GM04503 (cell line): ENCODE data around the gene CYGB.

ENCODE experiments used
- DNase-seq: peaks from one replicate; pipeline ENCODE4 v3.0.0-alpha.2; 2012; ENCODE audit warnings: low read depth

The CYGB gene

DNA sequence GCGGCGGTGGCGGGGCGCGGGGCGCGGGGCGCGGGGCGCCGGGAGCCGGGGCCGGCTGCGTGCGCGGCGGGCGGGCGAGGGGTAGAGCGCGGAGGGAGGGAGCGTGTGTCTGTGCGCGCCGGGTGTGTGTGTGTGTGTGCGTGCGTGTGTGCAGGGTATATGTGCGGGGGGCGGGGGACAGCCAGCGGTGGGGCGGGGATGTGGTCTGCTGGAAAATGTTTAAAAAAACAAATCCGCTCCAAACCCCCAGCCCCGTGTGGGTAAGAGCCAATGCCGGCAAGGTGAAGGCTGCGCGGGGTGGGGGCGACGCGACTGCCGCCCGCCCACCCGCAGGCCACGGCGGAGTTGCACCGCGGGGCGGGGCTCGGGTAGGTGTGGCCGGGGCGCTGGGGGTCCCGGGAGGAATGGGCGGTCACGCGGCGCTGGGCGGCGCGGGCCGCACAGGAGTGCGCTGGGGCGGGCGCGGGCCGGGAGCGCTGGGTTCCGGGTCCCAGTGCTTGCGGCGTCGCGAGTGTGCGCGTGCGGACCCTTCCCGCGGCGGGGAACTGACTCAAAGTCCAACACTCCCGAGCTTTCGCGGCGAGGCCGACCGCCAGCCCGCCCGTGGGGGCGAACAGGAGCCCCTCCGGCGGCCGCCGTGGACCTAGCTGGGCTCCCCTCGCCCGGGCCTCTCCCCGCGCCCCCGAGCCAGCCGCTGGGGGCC lies at the start of gene CYGB:
Gene CYGB, minus strand, starts transcription at position 132 of the 703 bp plus-strand sequence. CDS start 167 bp downstream, outside the sequence.
- DNase-seq = no peak

DNA sequence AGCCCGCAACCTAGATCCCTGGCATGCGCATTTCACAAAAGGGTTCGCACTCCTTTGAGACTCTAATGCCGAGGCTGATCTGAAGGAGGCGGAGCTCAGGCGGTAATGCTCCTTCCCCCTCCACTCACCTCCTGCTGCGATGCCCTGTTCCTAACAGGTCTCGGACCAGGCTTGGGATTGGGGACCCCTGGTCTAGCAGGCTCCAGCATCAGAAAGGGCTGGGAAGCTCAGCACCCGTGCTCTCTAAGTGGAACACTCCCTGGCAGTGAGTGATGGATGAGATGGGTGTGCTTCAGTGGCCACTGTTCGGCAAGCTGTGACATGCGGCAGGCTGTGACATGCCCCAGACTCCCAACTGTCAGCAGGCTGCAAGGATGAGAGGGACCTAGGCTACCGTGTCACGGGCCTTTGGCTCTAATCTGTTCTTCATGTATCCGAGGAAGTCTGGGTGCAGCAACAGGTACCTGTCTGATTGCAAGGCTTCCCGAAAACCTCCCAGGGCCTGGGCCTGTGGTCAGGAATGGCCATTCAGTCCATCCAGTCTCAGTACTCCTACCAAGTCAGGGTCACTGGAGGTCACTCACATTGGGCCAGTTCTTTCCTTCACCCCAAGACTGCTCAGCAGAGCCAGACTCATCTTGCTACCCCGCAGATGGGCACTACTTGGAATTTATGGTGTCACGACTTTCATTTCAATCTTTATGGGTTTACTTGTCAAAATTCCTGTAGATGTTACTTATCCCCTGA lies 49.4 kb upstream of the CYGB start:
- DNase-seq = no peak

DNA sequence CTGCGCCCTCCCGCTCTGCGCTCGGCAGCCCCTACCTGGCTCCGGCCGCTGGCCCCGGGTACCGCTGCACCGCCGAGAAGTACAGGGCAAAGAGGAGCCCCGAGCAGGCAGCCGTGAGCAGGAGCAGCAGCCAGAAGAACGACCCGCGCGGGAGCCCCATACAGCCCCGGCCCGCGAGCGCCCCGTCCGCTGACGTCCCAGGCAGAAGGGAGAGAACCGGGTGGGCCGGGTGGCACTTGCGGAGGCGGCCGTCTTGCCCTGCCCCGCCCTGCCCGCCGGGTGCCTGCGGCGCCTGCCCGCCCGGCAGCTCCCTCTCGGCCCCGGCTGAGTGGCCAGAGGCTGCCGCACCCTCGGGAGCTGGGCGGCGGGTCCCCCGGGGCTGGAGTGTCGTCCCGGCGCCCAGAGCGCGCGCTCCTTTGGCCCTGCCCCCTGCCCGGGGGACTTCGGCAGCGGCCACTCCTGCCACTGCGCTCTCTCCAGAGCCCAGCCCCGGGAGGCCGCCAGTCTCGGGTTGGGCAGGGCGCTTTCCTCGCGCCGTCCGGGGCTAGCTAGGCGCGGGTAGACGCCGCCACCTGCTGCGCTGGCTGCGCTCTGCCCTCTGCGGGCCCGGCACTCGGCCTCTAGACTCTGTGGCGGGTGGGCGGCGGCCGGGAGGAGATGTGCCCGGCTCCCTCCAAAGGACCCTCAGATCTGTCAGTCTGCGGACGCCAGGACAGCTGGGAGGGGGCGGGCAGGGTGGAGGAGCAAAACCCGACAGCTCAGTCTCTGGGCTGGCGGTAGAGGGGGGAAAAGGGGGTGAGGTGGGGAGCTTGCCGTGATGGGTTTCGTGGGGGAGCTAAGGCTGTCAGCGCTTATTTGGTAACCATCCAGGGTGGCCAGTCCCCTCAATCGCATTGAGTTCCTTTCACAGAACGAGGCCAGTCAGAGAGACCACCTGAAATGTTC lies 48.4 kb upstream of the CYGB start, which contains the start of gene ST6GALNAC2:
Gene ST6GALNAC2, minus strand, starts transcription at position 212 of the 945 bp plus-strand sequence. Its CDS starts 52 bp downstream, at position 160.
- DNase-seq = no peak

DNA sequence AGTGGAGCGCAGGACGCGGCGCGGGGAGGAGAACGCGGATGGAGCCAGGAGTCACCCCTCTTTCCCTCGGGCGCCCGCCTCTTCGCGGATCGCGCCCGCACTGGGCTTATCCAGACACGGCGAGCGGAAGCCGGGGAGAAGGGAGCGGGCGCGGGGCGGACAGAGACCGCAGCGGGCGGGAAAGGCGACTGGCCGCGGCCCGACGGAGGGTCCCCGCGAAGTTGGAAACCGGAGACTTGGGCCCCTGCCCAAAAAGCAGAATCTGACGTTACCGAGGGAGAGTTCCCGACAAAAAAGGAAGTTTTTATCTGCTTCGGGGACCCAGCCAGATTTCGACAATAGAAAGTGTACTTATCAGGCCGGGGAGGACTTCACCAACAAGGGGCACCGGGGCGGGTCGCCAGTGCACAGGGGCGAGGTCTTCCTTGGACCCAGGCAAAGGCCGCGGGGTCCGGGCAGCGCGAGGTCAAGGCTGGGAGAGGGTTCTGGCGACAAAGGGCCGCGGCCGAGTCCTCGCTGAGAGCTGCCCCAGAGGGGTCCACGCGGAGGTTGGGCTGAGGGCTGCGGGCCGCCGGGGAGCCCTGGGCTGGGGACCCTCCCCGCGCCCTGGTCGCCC lies 47.6 kb upstream of the CYGB start:
- no peak for DNase-seq

DNA sequence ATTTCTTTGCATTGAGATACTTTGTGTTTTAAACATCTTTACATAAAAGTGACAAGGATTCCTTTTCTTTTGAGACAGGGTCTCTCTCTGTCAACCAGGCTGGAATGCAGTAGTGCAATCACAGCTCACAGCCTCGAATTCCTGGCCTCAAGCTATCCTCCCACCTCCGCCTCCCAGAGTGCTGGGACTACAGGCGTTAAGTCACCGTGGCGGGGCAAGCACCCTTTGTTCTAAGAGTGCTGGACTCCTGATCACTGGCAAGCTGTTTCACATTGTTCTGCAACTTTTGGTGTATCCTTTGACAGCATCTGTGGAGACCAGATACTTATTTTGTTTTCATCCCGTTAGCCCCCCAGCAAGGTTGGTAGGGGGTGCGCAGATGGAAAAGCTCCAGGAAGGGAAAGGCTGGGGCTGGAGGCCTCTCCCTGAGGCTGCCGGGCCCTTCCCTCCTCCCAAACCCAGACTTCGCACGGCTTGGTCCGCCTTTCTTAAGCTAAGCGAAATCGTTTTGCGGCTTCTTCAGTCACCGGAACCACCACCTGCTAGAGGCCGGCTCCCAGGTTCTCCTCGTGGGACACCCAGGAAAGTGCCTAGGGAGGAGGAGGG lies 47.0 kb upstream of the CYGB start:
- DNase-seq = no peak

DNA sequence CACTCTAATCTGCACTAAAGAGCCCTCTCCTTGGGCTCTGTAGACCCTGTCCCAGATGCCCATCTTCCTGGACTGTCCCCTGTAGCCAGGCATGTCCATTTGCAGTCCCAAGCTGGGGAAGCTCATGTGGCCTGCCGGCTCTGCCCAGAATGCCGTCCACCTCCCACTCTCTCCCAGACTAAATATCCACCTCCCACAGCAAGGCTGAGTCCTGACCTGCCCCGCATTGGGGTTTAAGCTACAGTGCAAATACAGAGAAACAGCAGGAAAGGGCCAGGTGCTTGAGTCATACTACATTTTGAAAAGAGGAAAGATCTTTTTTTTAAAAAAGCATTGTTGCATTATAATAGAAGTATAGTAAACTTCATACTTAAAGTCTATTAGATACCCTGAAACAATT lies 45.2 kb upstream of the CYGB start:
- no peak for DNase-seq

DNA sequence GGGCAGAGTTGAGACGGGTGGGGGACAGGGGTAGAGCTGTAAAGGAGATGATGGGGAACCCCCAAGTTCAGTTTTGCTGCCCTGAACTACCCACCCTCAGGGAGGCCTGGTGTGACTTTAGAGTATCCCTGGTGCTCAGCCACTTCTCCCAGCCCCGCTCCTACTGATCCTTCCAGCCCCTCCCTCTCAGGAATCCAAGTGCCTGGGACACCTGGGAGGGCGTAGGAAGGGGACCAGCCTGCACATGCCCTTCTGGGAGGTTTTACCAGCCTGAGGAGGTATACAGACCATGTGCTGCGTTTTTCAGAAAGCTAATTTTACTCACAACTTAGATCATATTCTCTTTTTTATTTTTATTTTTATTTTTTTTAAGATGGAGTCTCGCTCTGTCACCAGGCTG lies 44.0 kb upstream of the CYGB start:
- no peak for DNase-seq

DNA sequence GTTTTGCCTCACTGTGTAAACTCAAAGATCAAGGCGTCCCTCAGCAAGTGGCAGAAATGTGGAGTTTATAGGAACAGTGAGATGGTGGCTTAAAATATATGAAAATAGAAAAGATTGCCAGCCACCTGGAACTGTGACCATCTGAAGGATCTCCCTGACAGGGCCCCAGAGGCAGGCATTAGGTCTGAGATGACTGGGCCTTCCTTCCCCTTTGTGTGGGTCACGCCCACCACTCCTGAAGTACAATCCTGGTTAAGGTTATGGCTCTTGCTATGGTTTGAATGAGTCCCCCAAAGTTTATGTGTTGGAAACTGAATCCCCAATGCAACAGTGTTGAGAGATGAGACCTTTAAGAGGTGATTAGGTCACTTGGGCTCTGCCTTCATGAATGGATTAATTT lies 41.8 kb upstream of the CYGB start:
- no peak for DNase-seq

DNA sequence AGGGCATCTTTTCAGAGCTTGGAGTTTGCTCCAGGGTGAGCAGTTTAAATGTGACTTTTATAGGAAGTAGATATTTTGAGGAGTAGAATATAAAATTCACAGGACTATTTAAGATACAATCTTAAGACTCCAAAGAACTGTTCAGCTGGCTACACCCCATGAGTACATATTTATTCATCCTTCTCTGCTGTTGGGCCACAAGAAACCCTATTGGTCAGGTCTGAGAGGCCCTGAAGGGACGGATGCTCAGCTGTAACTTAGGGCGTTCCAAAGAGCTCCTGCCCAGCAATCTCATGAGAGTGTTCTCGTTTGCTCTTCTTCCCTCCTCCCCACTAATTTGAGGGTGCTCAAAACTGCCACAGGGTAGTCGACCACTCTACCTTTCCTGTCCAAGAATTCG lies 40.9 kb upstream of the CYGB start:
- no peak for DNase-seq

DNA sequence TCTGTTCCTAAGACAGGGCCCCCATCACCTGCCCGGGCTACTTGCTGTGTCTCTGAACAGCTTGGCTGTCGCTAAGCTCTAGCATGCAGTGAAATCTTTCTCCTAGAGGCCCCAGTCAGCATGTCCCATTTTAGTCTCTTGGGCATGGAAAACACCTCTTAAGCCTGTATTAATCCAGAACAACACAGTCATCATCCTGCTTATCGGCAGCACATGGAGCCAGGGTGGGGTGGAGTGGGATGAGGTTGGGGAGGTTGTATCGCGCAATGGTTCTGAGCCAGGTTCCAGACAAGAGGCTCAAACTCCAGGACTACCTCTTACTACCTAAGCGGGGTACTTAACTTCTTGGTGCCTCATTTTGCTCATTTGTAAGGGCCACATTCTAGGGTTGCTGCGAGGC lies 40.4 kb upstream of the CYGB start:
- no peak for DNase-seq

DNA sequence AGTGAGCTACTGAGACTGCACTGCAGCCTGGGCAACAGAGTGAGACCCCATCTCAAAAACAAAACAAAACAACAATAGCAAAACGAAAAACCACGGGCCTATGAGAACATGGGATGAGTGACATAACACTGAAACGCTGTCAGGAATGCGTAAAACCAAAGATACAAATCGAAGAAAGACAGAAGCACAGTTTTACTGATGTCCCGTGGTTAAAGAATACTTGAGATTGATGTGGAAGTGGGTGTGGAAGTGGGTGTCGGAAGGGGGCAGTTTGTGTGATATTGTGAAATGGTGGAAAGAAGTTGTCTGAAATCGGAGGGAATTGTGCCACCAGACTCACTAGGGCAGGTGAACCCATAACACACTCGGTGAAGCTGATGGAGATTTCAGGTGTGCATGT lies 38.7 kb upstream of the CYGB start:
- no peak for DNase-seq

DNA sequence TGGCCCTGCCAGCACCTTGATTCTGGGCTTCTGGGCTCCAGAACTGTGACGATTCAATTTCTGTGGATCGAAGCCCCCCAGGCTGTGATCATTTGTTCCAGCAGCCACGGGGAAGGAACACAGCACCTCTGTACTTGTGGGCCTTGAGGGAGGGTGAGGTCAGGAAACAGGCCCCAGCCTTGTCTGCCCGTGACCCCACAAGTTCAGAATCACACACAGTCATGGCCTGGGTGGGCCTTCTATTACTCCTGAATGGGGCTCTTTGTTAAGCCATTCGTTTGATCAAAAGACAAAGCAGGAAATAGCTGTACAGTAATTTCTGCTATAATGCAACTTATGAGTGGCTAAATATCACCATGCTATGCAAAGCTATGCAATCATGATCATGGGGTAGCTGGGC lies 38.1 kb upstream of the CYGB start:
- no peak for DNase-seq

DNA sequence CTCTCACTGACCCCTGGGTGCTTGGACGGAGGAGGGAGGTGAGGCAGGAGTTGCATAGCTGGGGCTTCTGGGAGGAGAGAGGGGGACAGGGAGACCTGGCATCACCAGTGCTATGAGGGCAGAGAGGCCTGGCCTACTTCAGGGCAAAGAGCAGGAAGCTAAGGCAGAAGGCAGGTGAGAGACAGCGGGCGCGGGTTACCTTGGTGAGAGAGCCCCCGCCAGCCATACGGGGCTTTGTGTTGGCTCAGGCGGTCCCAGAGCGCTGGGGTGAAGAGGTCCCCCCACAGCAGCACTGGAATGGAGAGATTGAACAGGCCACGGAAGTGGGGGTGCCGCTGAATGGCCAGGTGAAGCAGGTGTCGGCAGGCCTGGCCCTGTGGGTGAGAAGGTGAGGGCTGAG lies 36.7 kb upstream of the CYGB start:
- no peak for DNase-seq

DNA sequence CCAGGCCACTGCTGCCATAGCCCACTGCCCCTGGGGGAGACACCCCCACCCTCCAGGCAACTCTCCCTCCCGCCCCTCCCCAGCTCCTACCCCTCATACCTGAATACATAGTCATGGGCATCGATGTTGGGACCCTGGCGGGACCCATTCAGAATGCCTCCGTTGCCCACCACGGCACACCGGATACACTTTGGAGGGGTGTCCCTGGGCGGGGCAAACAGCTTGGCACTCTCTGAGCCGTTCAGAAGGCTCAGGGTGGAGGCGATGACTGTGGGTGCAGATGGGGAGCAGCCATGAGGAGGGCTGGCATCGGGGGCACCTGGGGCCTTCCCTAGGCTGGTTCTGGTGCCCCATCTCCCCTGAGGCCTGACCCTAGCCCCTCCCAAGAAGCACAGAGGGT lies 35.6 kb upstream of the CYGB start:
- no peak for DNase-seq

DNA sequence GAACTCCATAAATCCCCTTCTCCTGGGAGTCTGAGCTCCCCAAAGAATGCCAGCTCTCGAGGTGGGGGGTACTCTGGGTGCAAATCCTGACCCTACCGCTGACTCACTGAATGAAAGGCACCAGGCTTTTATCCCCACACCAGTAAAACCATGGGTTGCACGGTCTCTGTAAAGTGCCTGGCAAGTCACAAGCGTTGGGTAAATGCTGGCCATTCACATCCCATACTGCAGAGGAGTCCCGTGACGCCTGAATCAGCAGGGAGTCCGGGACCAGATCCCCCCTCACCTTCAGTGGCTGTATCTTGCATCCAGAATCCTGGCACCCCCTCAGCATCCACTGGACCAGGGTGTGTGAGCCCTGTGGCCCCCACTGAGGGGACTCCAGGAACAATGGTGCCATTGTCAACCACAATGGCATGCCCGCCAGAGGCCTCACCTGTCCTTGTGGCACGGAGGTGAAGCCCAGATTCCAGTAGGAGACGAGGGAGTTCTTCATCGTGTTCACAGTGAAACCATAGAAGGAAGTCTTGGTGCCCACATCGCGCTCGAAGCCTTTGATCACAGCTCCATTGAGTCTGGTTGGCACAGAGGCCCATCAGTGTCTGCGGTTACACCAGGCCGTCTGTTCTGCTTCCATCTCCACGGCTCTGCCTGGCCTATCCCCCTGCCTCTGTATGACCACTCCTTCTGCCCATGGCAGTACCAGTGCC lies 34.8 kb upstream of the CYGB start:
- DNase-seq = no peak

DNA sequence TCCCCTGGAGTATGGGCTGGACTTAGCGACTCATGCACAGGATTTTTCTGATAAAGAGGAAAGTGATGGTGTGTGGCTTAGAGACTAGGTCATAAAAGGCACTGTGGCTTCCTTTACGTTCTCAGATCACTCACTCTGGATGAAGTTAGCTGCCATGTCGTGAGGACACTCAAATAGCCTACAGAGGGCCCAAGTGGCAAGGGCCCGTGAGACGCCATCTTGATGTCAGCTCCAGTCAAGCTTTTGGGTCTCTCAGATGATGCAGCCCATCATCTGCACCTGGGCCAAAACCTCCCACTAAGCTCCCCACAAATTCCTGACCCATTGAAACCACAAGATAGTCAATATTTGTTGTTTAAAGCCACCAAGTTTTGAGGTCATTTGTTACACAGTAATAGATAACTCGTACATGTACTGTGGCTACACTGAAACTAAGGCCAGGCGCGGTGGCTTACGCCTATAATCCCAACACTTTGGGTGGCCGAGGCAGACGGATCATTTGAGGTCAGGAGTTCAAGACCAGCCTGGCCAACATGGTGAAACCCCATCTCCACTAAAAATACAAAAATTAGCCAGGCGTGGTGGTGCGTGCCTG lies 33.5 kb upstream of the CYGB start:
- DNase-seq = no peak

DNA sequence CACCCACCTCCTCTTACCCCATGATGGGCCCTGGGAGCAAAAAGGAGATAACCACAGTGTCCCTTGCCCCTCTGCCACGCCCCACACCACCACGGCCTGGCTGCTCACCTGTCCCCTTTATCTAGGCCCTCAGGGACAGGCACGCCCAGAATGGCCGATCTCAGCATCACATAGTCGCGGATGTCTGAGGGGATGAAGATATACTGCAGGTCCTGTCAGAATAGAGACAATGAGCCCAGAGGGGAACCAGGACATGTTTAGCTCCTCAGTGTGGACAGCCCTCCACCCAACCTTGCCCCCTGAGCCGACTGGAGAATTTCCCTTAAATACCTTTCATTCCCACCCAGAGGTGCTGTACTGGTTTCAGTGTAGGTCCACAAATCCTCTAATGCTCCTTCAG lies 32.9 kb upstream of the CYGB start:
- no peak for DNase-seq

DNA sequence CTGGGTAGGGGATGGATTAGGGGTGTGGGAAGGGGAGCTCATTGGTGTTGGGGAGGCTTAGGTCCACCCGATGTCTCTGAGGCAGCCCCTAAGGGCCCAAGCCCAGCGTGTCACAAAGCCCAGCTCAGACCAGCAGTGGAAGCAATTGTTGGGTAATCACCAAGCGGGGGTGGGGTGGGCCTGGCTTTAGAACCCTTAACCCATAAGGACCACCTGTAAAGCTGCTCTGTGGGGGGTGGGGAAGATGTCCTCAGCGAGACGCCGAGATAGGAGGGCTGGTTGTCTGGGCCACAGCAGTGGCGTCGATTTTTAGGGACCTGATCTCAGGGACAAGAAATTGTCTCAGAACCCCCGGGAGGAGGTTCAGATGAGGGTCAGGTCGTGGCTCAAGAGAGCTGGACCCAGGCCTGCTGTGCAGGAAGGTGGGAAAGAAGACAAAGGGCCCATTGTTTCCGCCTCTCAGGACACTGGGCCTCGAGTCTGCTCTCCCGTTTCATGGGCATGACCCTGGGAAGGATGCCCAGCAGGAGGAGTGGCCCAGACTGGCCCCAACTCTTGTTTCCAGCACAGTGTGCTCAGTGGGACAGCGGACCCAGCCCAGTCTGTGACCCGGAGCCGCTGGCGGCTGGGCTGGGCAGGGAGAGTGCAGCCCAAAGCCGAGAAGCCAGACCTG lies 32.2 kb upstream of the CYGB start:
- no peak for DNase-seq

DNA sequence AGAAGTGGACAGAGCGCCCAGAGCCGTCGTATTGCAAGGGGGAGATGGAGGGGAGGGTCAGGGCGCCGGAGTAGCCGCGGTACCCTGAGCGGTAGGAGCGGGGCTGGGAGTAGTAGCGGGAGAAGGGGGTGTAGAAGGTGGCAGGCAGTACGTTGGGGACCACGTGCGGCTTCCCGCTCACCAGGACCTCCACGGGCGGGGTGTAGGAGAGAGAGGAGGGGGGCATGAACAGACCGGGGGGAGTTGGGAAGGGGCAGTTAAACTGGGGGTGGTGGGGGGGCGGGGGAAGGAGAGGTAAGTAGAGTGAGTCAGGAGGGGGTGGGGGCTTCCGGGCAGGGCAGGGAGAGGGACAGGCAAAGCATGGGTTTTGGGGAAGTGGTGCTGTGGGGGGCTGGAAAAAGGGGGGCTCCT lies 31.3 kb upstream of the CYGB start:
- DNase-seq = no peak
